HG03280 (cell line): ENCODE results near the gene IRGC.
"Not testable (repeated sequence)": the region's sequence is repeated elsewhere in the genome, so short reads cannot be mapped to it uniquely, and the experiment has no call there.

Source experiments
- ATAC-seq: cut with Tn5 transposase; IDR thresholded peaks from one replicate; pipeline ENCODE4 v1.9.1; 2021; ENCODE audit warnings: mild to moderate bottlenecking, moderate library complexity; ENCODE audit not compliant: unreplicated experiment

The IRGC gene

DNA sequence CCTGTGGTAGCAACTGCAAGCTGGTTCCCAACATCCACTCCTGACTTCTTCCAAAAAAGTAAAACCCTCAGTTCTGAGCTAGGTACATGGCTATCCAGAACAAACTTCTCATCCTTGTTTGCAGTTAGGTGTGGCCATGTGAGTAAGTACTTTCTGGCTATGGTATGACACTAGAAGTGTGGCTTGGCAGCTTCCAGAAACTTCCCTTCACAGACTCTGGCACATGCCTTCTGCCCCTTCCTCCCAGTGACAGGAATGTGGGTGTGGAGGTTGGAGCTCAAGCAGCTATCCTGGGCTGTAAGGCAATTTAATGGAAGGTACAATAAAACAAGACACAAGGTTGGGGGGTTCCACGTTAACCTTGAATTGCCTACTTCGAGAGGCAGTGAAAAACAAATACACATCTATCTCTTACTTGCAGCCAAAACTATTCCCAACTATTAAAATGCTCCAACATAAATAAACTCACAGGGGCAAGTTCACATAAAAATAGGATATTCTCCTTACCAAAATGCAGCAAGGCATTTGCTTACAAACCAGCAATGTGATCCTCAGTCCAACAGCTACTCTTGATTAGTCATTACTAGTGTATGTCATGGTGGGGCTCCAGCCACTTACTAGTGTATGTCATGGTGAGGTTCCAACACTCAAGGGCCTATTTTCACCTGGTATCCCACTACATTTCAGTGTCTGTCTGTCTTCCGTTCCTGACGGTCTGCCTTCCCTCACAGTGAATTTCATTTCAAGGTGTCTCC, 35.8 kb downstream of the IRGC start:
- no peak for ATAC-seq

DNA sequence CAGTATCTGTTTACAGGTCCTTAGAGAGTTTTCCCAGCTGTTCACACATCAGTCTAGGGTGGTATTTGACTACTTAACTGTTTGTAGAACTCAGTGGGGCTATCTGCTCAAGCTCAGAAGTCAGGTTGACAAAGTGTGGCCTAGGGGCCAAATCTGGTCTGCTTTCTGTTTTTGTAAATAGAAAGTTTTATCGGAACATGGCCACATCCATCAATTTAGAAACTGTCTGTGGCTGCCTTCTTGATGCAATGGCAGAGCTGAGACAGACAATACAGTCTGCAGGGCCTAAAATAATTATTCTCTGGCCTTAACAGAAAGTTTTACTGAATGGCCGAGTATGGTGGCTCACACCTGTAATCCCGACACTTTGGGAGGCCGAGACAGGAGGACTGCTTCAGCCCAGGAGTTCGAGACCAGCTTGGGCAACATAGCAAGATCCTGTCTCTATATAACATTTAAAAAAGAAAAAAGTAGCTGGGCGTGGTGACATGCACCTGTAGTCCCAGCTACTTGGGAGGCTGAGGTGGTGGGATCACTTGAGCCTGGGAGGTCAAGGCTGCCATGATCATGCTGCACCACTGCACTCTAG, 36.5 kb downstream of the IRGC start:
- no peak for ATAC-seq

DNA sequence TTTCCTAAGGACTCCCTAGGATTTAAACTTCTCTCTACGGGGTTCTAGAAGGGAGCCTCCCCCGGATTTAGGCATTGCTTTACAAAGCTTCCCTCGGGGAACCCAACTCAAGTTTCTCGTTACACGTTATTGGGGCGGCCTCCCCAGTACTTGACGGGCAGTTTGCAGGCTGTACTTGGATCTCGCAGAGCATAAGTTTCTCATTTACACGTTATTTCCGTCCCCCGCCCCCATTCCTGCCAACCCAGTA, 38.3 kb downstream of the IRGC start:
- no peak for ATAC-seq

DNA sequence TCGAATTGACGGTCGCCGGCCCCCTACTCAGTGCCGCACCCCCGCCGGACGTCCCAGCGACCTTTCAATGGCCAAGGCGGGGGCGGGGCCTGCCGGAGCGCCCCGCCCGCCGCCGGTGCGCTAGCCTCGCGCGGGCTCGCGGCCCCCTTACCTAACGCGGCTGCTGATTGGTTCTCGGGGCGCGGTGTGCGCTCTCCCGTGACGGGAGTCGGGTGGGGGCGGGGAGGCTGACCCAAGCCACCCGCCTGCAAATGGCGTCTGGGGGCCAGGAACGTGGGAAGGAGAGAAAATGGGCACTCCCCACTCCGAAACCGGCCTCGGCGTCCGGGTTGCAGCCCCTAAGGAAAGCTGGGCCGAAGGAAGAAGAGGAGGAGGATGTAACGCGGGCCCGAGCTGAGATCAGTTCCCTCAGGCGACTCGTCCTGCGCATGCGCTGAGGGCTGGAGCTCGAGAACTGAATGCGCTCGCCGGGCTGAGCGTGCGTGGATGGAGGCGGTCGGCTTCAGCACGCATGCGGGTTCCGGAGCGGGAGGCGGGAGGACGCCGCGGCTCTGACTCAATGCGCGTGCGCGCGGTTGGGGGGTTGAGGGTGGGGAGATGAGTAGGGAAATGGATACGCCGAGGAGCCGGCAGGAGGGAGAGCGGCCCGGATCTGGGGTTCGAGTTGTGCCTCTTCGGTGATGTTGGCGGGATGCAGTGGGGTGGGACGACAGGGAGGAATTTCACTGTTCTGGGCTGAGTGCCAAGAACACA, 38.8 kb downstream of the IRGC start, which contains the start of gene SMG9:
Gene SMG9, minus strand, starts transcription at position 460 of the 753 bp plus-strand sequence. CDS start 4,221 bp downstream, outside the sequence.
- peak; percentile 66 for ATAC-seq

DNA sequence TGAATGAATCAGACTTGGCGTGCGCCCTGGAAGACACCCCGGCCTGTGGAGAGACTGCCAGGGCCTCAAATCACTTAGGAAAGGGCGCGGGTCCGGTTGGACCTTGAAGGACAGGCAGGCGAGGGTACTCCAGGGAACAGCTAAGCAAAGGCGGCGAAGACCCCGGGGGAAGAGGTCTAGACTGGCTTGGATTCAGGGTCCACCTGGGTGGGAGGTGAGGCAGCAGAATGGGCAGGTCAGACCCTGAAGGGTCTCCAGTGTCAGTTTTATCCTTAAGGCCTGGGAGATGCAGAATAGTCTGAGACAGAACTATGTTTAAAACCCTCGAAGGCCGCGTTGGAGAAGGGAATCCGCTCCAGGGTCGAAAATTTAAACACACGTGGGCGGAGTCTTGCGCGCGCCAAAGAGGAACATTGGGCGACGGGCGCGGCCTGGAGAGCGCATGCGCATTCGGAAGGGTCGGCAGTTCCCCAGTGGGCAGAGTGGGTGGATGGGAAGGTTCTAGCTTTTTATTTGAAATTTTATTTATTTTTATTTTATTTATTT, 39.5 kb downstream of the IRGC start:
- ATAC-seq: no peak

DNA sequence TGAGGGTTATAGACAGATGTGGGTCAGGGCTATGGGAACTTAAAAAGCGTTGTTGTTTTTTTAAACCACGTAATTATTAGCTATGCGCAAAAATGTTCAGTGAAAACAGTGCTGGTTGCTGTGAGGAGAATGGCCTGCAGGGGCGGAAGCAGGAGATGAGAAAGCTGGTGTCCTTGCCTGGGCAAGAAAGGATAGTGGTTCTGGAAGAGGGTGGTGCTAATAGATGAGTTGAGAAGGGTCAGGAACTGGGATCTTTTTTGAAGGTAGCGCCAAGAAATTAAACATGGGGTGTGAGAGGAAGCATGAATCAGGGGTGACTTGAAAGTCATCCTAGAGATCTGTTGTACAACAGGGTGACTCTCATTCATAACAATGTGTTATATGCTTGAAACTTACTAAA, 43.6 kb downstream of the IRGC start:
- no peak for ATAC-seq

DNA sequence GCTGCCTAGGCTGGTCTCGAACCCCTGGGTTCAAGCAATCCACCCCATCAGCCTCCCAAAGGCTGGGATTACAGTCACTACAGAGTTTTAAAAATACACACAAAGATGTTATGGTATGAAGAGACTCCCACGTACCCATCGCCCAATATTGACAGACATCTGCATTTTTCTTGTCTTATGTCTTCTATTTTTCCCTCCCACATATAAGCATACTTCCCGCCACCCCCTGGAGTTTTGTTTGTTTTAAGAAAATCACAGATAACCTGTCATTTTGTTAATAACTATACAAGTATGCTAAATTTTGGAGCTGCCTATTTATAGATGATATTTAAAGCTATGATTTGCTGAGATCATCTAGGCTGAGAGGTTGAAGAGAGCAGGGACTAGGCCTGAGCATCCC, 45.1 kb downstream of the IRGC start:
- ATAC-seq: no peak

DNA sequence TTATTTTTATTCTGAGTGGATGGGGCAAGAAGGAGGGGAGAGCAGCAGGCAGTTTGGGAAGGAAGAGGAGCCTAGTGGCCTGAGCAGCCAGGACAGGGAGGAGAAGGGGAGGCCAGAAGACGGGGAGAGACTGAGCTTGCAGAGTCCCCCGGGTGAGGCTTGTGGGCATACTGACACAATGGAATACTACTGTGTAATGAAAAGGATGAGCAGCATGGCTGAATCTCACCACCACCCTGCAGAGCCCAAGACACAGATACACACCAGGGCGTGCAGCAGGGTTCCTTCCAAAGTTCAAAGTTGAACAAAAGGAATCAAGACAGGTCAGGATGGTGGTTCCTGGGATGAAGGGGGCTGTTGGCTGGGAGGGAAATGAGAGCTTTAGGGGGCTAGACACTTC, 46.9 kb downstream of the IRGC start:
- ATAC-seq: no peak

DNA sequence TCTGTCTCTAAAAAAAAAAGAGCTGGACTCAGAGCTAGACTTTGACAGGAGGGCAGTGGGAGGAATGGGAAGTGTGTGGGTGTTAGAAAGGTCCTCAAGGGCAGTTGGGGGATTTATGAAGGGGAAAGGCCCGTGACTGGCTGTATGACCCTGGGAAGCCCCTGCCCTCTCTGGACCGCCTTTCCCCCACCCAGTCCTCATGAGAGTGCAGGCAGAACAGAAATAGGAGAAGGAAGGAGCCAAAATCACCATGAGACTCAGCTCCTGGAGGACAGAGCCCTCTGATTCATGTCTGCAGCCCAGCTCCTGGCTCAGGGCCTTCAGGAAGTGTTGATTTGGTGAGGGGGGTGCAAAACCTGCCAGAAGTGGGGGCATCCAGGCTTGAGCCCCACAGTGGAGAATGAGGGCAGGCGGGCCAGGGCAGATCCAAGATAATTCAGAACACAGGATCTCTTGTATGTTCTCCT, 47.6 kb downstream of the IRGC start:
- no peak for ATAC-seq

DNA sequence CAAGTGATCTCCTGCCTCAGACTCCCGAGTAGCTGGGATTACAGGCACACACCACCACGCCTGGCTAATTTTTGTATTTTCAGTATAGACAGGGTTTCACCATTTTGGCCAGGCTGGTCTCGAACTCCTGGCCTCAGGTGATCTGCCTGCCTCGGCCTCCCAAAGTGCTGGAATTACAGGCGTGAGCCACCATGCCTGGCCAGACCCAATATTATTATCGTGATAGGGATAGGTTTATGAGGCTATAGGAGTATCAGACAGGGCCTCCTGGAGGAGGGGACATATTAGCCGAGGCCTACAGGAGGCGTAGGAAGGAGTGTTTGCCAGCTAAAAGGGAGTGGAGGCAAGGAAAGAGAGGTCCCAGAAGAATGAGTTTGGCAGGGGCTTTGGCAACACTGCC, 48.8 kb downstream of the IRGC start:
- not testable (repeated sequence) for ATAC-seq

DNA sequence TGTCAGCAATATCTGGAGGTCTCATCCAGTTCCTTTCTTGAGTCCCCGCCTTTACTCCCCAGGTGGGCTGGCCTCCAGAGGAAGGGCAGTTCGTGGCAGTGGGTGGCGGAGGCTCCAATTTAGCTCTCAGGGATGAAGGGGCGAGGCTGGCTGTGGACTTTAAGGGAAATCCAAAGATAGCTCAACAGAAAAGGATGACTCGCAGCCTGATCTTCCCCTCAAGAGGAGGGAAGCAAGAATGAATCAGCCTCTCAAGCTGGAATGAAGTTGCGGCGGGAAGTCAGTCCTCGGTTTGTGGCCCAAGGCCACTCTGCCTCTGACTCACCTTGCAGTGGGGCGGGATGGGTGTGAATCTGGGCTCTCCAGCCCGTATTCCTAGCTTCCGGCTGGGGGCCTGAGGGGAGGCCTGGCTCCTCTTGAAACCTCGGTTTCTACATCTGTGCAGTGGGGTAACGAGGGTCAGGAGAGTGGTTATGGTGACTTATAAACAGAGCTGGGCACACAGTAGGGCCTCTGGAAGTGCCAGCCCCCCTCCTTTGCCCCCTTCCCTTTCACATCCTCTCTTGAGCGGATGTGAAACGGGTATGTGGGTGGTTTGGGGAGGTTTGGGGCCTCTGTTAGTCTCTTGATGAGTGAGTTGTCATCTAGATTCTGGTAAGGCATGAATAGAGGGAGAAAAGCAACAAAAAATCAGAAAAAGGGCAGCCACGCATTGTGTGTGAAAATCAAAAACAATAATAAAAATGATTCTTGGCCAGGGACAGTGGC, 49.4 kb downstream of the IRGC start:
- ATAC-seq: peak; percentile 62

DNA sequence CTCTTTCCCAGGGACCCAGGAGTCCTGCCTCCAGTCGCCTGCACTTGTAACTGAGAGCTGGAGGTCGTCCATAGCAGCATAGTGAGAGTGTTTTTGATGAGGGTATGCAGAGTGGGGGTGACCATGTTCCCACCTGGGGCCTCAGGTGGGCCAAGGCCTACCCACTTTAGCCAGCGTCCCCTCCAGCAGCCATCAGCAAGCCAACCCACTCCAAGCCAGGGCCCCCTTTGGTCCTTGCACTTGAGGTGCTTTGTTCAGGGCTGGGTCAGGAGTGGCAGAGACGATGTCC, 50.8 kb downstream of the IRGC start:
- no peak for ATAC-seq

DNA sequence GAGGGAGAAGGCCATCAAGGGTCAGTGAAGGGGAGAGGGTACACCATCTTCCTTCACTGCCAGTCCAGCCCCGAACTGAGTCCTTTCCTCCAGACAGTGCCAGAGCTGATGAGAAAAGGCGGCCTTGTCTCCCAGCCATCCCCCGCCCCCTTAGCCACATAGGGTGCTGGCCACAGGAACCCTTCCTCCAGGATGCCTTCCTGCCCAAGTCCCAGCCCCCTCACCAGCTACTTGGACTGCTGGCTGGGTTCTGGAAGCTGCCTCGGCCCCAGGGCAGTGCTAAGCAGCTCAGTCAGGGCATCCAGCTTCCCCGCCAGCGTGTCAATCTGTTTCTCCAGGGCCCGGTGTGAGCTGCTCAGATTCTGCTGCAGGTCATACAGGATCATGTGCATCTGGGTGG, 51.4 kb downstream of the IRGC start:
- no peak for ATAC-seq

DNA sequence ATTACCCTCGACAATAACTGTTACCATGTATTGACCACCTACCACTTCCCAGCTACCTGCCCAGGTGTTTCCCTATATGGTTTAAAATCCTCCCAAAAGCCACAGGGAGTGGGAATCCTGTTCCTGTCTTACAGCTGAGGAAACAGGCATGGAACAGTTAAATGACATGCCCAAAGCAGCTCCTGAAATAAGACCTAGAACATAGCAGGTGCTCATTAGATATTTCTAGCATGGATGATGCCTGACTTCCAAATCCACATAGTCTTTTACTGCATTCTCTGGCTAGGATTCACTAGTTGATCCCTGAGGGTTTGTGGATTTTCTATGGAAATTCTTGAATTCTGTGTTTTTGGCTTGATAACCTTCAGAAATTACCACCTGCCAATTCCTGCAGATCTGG, 51.9 kb downstream of the IRGC start:
- no peak for ATAC-seq

DNA sequence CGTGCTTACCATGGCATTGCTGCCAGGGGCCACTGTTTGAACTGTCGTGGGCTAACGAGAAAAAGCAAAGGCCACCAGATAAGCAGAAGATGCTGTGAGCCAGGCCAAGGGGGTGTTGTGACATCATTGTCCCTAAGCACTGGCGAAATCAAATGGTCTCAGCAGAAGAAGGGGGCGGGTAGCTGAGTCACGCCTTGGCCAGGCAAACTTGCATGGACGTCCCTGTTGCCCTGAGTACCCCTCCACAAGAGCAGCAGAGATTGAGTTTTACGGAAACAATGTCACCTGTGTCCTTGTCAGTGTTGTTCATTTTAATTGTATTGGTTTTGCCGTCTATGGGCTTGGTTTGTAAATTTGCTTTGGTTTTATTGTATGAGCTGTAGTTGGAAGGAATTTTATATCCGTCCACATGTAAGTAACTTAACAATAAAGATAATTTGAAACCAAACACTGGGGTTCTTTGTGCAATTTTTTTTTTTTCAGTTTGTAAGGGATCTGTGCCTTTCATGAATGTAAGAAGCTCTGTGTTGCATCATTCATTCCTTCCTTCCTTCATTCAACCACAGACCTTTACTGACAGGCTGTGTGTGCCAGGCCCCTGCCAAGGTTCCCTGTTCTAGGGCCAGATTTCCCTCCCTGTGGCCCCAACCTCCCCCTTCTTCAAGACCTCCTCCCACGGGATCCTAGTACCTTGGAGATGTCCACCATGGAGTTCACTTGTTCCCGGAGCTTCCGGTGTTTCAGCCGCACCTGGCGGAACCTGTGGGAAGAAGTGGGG, 52.6 kb downstream of the IRGC start:
- no peak for ATAC-seq

DNA sequence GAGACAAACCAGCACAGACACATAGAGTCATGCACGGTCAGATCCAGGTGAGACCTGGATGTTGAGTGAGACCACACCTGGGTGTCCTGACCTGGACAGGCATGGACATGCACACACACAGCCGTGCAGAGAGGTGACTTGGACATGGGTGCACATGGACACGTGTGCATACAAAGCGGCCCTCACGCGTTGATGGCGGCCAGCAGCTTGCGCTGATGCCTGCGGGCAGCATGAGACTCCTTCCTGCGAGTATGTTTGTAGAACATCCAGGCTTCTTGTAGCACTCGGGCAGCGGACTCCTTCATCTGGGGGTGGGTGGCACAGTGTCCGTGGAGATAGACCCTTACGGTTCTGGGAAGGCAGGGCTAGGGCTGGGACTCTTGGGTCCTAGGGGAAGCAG, 53.4 kb downstream of the IRGC start:
- ATAC-seq: no peak
